SH-SY5Y (cell line): ENCODE measurements around the gene DOCK2.

Experiments used
- GATA2 ChIP-seq: IDR thresholded peaks from 2 replicates; pipeline ENCODE4 v1.6.1; 2011; ENCODE audit warnings: mild to moderate bottlenecking, low read depth, low read length
- GATA3 ChIP-seq: IDR thresholded peaks from 2 replicates; pipeline ENCODE4 v1.6.1; 2011; ENCODE audit warnings: low read depth, mild to moderate bottlenecking, low read length, moderate library complexity

DNA sequence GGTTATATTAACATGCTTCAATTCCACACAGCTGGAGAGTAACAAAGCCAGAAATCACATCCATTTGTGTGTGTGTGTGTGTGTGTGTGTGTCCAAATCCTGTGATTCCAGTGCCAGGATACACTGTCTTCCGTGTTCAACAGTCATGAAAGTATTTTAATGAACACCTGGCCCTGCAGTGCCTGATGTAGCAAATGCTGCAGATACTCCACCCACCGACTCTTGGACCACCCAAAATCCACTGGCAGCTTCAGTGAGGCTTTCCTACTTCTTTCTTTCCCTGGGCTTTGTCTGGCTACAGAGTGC lies 356.4 kb downstream of the DOCK2 start:
- TF ChIP-seq GATA3: no peak
- TF ChIP-seq GATA2: no peak
